ENCODE results near the gene SLC16A11.

DNA sequence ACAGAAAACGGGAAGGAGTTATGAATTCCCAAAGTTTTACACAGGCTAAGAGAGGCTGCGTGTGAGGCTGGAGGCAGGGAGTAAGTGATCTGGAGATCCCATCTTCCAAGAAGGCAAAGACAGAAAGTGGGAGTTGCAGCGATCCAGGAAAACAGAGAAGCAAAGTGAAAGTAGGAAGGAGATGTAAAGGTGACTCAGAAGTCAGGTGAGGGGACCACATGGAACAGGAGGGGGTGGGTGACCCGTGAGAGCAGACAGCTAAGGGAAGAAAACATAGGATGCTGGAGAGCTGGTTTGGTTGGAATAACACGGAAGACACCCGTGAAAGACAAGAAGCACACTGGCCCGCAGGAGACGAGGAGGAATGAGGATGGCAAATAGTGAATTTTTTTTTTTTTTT lies 46.7 kb downstream of the SLC16A11 start:
- TF ChIP-seq CTCF (conservative IDR thresholded peaks at IDR 0.05 in 1 of 2, IDR thresholded peaks at IDR 0.05 in 1 of 2; ENCODE audit: low read depth in 1 of 2, low read length in 2 of 2) (no peak), EZH2 (IDR thresholded peaks at IDR 0.05; ENCODE audit: low read length, missing control alignments) (no peak)

All from fibroblast of lung (primary cell).